Neutrophil (primary cell): ENCODE data around the gene PACSIN3.
"Not testable (repeated sequence)": the region's sequence is repeated elsewhere in the genome, so short reads cannot be mapped to it uniquely, and the experiment has no call there.

Experiments used
- H3K27ac ChIP-seq: fragments of 200-600 bp; sonication (generic); 2 replicates; pipeline ENCODE4 v1.5.1; 2016; ENCODE audit warnings: mild to moderate bottlenecking, moderate library complexity
- H3K27me3 ChIP-seq: fragments of 200-600 bp; sonication (generic); 2 replicates; pipeline ENCODE4 v1.6.0; 2016; ENCODE audit warnings: mild to moderate bottlenecking
- H3K36me3 ChIP-seq: fragments of 200-600 bp; sonication (generic); 2 replicates; pipeline ENCODE4 v1.5.1; 2017
- H3K4me1 ChIP-seq, 2 experiments: fragments of 200-600 bp in 1 of 2; sonication (generic) in 1 of 2; 1 replicate in 1 of 2; 2 replicates in 1 of 2; pipeline versions ENCODE4 v1.5.1 to v1.6.1; 2013 to 2016; ENCODE audit warnings: low read depth in 1 of 2, low read length in 1 of 2, mild to moderate bottlenecking in 1 of 2, moderate library complexity in 1 of 2; ENCODE audit not compliant: control insufficient read depth in 1 of 2, insufficient read depth in 1 of 2
- H3K4me3 ChIP-seq, 2 experiments: fragments of 200-600 bp in 1 of 2; sonication (generic) in 1 of 2; 1 replicate in 1 of 2; 2 replicates in 1 of 2; pipeline ENCODE4 v1.5.1; 2013 to 2016; ENCODE audit warnings: low read depth in 1 of 2, low read length in 1 of 2, mild to moderate bottlenecking in 1 of 2, moderate library complexity in 1 of 2
- H3K9me3 ChIP-seq: fragments of 200-600 bp; sonication (generic); 2 replicates; pipeline ENCODE4 v1.5.1; 2016
- TF ChIP-seq, protein P1 (sequence below): fragments of 200-600 bp; sonication (generic); IDR thresholded peaks from 2 replicates; pipeline ENCODE4 v1.5.1; 2016; ENCODE audit warnings: antibody characterized with exemption

The PACSIN3 gene

DNA sequence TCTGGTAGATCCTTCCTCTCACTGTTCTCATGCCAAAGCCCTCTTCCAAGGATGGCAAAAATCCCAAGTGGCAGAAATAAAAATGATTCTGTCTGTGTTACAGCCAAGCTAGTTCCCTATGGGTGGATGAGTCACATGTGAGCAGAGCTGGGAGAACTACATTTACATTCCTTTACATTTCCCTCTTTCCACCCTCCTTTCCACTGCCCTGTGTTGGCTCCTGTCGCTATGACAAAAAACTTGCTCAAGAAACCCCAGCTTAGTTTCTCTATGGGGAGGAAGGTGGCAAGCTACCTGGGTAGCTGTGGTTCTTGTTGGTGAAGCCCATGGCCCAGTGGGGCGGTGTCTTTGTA lies 18.4 kb upstream of the PACSIN3 start:
- Histone ChIP-seq H3K9me3 (no peaks in the 10 kb centered on the region), H3K4me1 (no peaks in the 10 kb centered on the region), H3K27ac (no peak overlapping the region), H3K4me3 (no peak overlapping the region), H3K36me3 (no peaks in the 10 kb centered on the region), H3K27me3 (peaks cover 3% of the 10 kb centered on the region)
- TF ChIP-seq, protein P1, sequence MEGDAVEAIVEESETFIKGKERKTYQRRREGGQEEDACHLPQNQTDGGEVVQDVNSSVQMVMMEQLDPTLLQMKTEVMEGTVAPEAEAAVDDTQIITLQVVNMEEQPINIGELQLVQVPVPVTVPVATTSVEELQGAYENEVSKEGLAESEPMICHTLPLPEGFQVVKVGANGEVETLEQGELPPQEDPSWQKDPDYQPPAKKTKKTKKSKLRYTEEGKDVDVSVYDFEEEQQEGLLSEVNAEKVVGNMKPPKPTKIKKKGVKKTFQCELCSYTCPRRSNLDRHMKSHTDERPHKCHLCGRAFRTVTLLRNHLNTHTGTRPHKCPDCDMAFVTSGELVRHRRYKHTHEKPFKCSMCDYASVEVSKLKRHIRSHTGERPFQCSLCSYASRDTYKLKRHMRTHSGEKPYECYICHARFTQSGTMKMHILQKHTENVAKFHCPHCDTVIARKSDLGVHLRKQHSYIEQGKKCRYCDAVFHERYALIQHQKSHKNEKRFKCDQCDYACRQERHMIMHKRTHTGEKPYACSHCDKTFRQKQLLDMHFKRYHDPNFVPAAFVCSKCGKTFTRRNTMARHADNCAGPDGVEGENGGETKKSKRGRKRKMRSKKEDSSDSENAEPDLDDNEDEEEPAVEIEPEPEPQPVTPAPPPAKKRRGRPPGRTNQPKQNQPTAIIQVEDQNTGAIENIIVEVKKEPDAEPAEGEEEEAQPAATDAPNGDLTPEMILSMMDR: no peak

DNA sequence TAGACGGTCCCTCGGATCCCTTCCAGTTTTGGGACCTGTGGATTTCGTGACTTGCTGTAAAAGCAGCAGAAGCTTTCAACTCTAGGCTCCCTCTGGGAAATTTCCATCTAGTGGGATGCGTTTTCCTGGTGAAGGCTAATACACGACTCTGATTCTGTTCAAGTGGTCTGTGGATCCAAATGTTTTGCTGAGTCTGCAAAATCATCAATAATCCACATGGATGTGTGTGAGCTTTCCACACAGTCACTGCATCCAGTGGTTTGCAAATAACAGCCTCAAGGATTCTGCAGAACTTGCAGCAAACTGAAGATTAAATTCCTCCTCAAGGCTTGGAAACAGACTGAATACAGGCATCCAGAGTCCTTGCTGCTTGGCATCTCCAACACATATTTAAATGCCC lies 16.3 kb upstream of the PACSIN3 start:
- H3K36me3 ChIP-seq: no peaks in the 10 kb centered on the region
- H3K27me3 ChIP-seq: peaks cover 3% of the 10 kb centered on the region
- H3K27ac ChIP-seq: no peak overlapping the region
- H3K9me3 ChIP-seq: no peaks in the 10 kb centered on the region
- TF ChIP-seq, protein P1: no peak
- H3K4me1 ChIP-seq: no peaks in the 10 kb centered on the region
- no peak overlapping the region for H3K4me3 ChIP-seq

- H3K27ac ChIP-seq: no peak overlapping the region
- no peaks in the 10 kb centered on the region for H3K36me3 ChIP-seq
- no peaks in the 10 kb centered on the region for H3K4me1 ChIP-seq
- TF ChIP-seq, protein P1: no peak
- H3K27me3 ChIP-seq: peaks cover 3% of the 10 kb centered on the region
- H3K4me3 ChIP-seq: no peak overlapping the region
- H3K9me3 ChIP-seq: no peaks in the 10 kb centered on the region
These were observed 14.8 kb upstream of the PACSIN3 start for GRCh38 chr11:47201015-47201414.

GRCh38 chr11:47198161-47198560 lies 11.9 kb upstream of the PACSIN3 start:
- H3K4me1 ChIP-seq, H3K27me3 ChIP-seq: not testable (repeated sequence)

DNA sequence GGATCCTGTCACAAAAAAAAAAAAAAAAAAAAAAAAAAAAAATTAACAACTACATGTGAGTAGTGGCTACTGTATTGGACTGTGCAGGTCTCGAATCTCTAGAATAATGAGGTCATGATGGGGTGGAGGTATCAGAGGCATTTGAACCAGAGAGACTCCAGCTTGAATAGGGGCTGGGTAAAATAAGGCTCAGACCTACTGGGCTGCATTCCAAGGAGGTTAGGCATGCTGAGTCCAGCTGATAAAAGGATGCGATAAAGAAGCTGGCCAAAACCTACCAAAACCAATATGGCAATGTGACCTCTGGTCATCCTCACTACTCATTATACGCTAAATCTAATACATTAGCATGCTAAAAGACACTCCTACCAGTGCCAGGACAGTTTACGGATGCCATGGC lies 5.9 kb upstream of the PACSIN3 start:
- no peak overlapping the region for H3K27ac ChIP-seq
- H3K9me3 ChIP-seq: no peaks in the 10 kb centered on the region
- TF ChIP-seq, protein P1: no peak
- H3K27me3 ChIP-seq: peaks cover 48% of the 10 kb centered on the region
- H3K4me3 ChIP-seq: no peak overlapping the region
- H3K4me1 ChIP-seq: peaks cover 3% of the 10 kb centered on the region in 2 experiments
- H3K36me3 ChIP-seq: no peaks in the 10 kb centered on the region

More at GRCh38 chr11:47198161-47198560, 11.9 kb upstream of the PACSIN3 start:
- H3K36me3 ChIP-seq, H3K9me3 ChIP-seq, H3K4me3 ChIP-seq, H3K27ac ChIP-seq: not testable (repeated sequence)

DNA sequence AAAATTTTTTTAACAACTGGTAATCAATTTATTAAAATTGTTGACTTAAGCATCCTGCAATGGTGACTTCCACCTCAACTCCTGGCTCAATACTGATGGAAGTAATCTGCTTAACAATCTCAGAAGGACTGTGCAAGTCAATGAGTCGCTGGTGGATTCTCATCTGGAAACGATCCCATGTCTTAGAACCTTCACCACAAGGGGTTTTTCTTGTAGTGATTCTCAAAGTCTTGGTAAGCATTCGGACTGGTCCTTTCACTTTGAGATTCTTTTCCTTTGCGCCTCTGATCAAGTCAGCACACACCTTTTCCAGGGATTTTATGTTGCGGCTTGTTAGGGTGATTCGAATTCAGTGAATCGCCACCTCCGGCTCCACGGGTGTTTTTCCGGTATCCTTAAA lies 4.9 kb upstream of the PACSIN3 start:
- not testable (repeated sequence) for H3K4me3 ChIP-seq, H3K27ac ChIP-seq, H3K9me3 ChIP-seq, H3K36me3 ChIP-seq
- peaks cover 58% of the 10 kb centered on the region for H3K27me3 ChIP-seq
- peaks cover 10 to 11% of the 10 kb centered on the region in 2 experiments for H3K4me1 ChIP-seq
